MM.1S (cell line): ENCODE data around the gene TUBAL3.
A peak's percentile ranks its signal among the peaks of the same experiment; 100 is the strongest.

Source experiments
- DNase-seq: peaks from one replicate; pipeline ENCODE4 v3.0.0-alpha.2; 2015
- H2AFZ ChIP-seq: fragments of 300-600 bp; sonication (generic); 2 replicates; pipeline ENCODE4 v1.6.0; 2016; ENCODE audit warnings: antibody characterized with exemption, low read length
- H3F3A ChIP-seq: fragments of 300-600 bp; sonication (generic); 2 replicates; pipeline ENCODE4 v1.6.1; 2016; ENCODE audit warnings: mild to moderate bottlenecking, antibody characterized with exemption, low read length, moderate library complexity, mixed read lengths; ENCODE audit not compliant: insufficient read depth
- H3K27ac ChIP-seq: fragments of 300-600 bp; sonication (generic); 2 replicates; pipeline ENCODE4 v1.5.1; 2016; ENCODE audit warnings: mild to moderate bottlenecking, low read length
- H3K27me3 ChIP-seq: fragments of 300-600 bp; sonication (generic); replicated peaks from 2 replicates; pipeline ENCODE4 v1.6.0; 2016; ENCODE audit warnings: low read length; ENCODE audit not compliant: insufficient read depth
- H3K36me3 ChIP-seq: fragments of 300-600 bp; sonication (generic); replicated peaks from 2 replicates; pipeline ENCODE4 v1.6.1; 2016; ENCODE audit warnings: mild to moderate bottlenecking, low read length, mixed read lengths; ENCODE audit not compliant: insufficient read depth
- H3K4me1 ChIP-seq: fragments of 300-600 bp; sonication (generic); 2 replicates; pipeline ENCODE4 v1.6.1; 2016; ENCODE audit warnings: low read length, mixed read lengths
- H3K4me2 ChIP-seq: fragments of 300-600 bp; sonication (generic); 2 replicates; pipeline ENCODE4 v1.6.0; 2016; ENCODE audit warnings: low read depth, low read length
- H3K4me3 ChIP-seq: fragments of 300-600 bp; sonication (generic); 2 replicates; pipeline ENCODE4 v1.5.1; 2016; ENCODE audit warnings: low read length, mixed read lengths
- H3K79me2 ChIP-seq: fragments of 300-600 bp; sonication (generic); 2 replicates; pipeline ENCODE4 v1.6.1; 2016; ENCODE audit warnings: mixed run types, low read length, mixed read lengths
- H3K9ac ChIP-seq: fragments of 300-600 bp; sonication (generic); 2 replicates; pipeline ENCODE4 v1.6.1; 2016; ENCODE audit warnings: low read length, mixed read lengths
- H3K9me2 ChIP-seq: fragments of 300-600 bp; sonication (generic); replicated peaks from 2 replicates; pipeline ENCODE4 v1.6.1; 2016; ENCODE audit warnings: mild to moderate bottlenecking, low read length, mixed read lengths; ENCODE audit not compliant: insufficient read depth
- H3K9me3 ChIP-seq: fragments of 300-600 bp; sonication (generic); replicated peaks from 2 replicates; pipeline ENCODE4 v1.6.1; 2016; ENCODE audit warnings: mild to moderate bottlenecking, low read length, mixed read lengths; ENCODE audit not compliant: insufficient read depth
- H4K20me1 ChIP-seq: fragments of 300-600 bp; sonication (generic); 2 replicates; pipeline ENCODE4 v1.6.1; 2016; ENCODE audit warnings: mild to moderate bottlenecking, low read length, moderate library complexity, mixed read lengths; ENCODE audit not compliant: insufficient read depth
- CTCF ChIP-seq: fragments of 300-600 bp; sonication (generic); IDR thresholded peaks from 2 replicates; pipeline ENCODE4 v1.5.1; 2016; ENCODE audit warnings: antibody characterized with exemption, low read length, mixed read lengths
- EZH2 ChIP-seq: fragments of 300-600 bp; sonication (generic); optimal IDR thresholded peaks from 2 replicates; pipeline ENCODE3; 2017; ENCODE audit warnings: low read depth, mild to moderate bottlenecking, antibody characterized with exemption, low read length, mixed read lengths
- EZH2phosphoT487 ChIP-seq: fragments of 300-600 bp; sonication (generic); IDR thresholded peaks from 2 replicates; pipeline ENCODE4 v1.6.1; 2018; ENCODE audit warnings: antibody characterized with exemption, low read length

TUBAL3 gene

GRCh38 chr10:5435328-5435727 is 30.7 kb upstream of the TUBAL3 start:
- no peak overlapping the region for H3K4me2 ChIP-seq
- H4K20me1 ChIP-seq, result no peaks in the 10 kb centered on the region
- no peaks in the 10 kb centered on the region for H3F3A ChIP-seq
- no peak overlapping the region for H3K4me3 ChIP-seq
- H3K9ac ChIP-seq, result no peak overlapping the region
- DNase-seq, result no peak
- peaks cover 40% of the 10 kb centered on the region for H3K79me2 ChIP-seq
- no peaks in the 10 kb centered on the region for H3K9me2 ChIP-seq
- H2AFZ ChIP-seq, result no peak overlapping the region
- no peak overlapping the region for H3K27ac ChIP-seq
- peaks cover 8% of the 10 kb centered on the region for H3K4me1 ChIP-seq
- no peaks in the 10 kb centered on the region for H3K36me3 ChIP-seq
- H3K9me3 ChIP-seq, result no peaks in the 10 kb centered on the region
- H3K27me3 ChIP-seq, result no peaks in the 10 kb centered on the region
- TF ChIP-seq CTCF (no peak), EZH2 (no peak), EZH2phosphoT487 (no peak)

GRCh38 chr10:5434017-5434753 is 29.6 kb upstream of the TUBAL3 start:
- no peak overlapping the region for H2AFZ ChIP-seq
- TF ChIP-seq EZH2phosphoT487, result no peak
- TF ChIP-seq EZH2, result no peak
- TF ChIP-seq CTCF, result peak; percentile 73
- H3F3A ChIP-seq, result no peaks in the 10 kb centered on the region
- H3K79me2 ChIP-seq, result peaks cover 42% of the 10 kb centered on the region
- H3K36me3 ChIP-seq, result no peaks in the 10 kb centered on the region; the same call in 1 of the 2 replicates
- no peaks in the 10 kb centered on the region for H3K9me2 ChIP-seq
- no peaks in the 10 kb centered on the region for H3K27me3 ChIP-seq
- no peaks in the 10 kb centered on the region for H3K9me3 ChIP-seq
- no peak overlapping the region for H3K9ac ChIP-seq
- no peaks in the 10 kb centered on the region for H4K20me1 ChIP-seq
- H3K4me1 ChIP-seq, result peaks cover 8% of the 10 kb centered on the region
- DNase-seq, result peak; percentile 29
- no peak overlapping the region for H3K4me3 ChIP-seq
- H3K27ac ChIP-seq, result no peak overlapping the region
- no peak overlapping the region for H3K4me2 ChIP-seq

- TF ChIP-seq CTCF (no peak), EZH2phosphoT487 (no peak), EZH2 (no peak)
- no peaks in the 10 kb centered on the region for H3K27me3 ChIP-seq
- no peak overlapping the region for H2AFZ ChIP-seq
- no peak overlapping the region for H3K9ac ChIP-seq
- no peaks in the 10 kb centered on the region for H4K20me1 ChIP-seq
- H3K27ac ChIP-seq, result no peak overlapping the region
- H3K9me3 ChIP-seq, result no peaks in the 10 kb centered on the region
- H3K9me2 ChIP-seq, result no peaks in the 10 kb centered on the region
- peaks cover 41% of the 10 kb centered on the region for H3K79me2 ChIP-seq
- no peak for DNase-seq
- H3K4me3 ChIP-seq, result no peak overlapping the region
- no peaks in the 10 kb centered on the region; the same call in 1 of the 2 replicates for H3K36me3 ChIP-seq
- no peak overlapping the region for H3K4me2 ChIP-seq
- H3K4me1 ChIP-seq, result peaks cover 8% of the 10 kb centered on the region
- no peaks in the 10 kb centered on the region for H3F3A ChIP-seq
Observed at GRCh38 chr10:5433182-5433581, 28.6 kb upstream of the TUBAL3 start.
